GM15510 (cell line): ENCODE results near the gene TANC1.

ENCODE experiments used
- POLR2A ChIP-seq: IDR thresholded peaks from 3 replicates; pipeline ENCODE4 v1.6.1; 2011; ENCODE audit warnings: borderline replicate concordance; ENCODE audit not compliant: insufficient read length; ENCODE audit errors: extremely low read depth

TANC1 gene

GRCh38 chr2:159152128-159152778, 183.8 kb downstream of the TANC1 start:
- no peak for TF ChIP-seq POLR2A

GRCh38 chr2:159153063-159153462, 184.6 kb downstream of the TANC1 start:
- TF ChIP-seq POLR2A = no peak

GRCh38 chr2:159153463-159153862, 185.0 kb downstream of the TANC1 start:
- TF ChIP-seq POLR2A = no peak

- no peak for TF ChIP-seq POLR2A
These were observed 185.5 kb downstream of the TANC1 start for GRCh38 chr2:159153951-159154350.

GRCh38 chr2:159154366-159154765, 185.9 kb downstream of the TANC1 start:
- no peak for TF ChIP-seq POLR2A

GRCh38 chr2:159155320-159155719, 186.9 kb downstream of the TANC1 start:
- no peak for TF ChIP-seq POLR2A

- TF ChIP-seq POLR2A = no peak
These were observed 187.4 kb downstream of the TANC1 start for GRCh38 chr2:159155791-159156190.

GRCh38 chr2:159156834-159157233, 188.4 kb downstream of the TANC1 start:
- no peak for TF ChIP-seq POLR2A

- no peak for TF ChIP-seq POLR2A
These were observed 189.1 kb downstream of the TANC1 start for GRCh38 chr2:159157361-159158209.

- no peak for TF ChIP-seq POLR2A
These were observed 192.0 kb downstream of the TANC1 start for GRCh38 chr2:159160412-159160811.

- no peak for TF ChIP-seq POLR2A
These were observed 192.5 kb downstream of the TANC1 start for GRCh38 chr2:159160954-159161353.

GRCh38 chr2:159163930-159164329, 195.5 kb downstream of the TANC1 start:
- TF ChIP-seq POLR2A = no peak

- TF ChIP-seq POLR2A = no peak
These were observed 196.0 kb downstream of the TANC1 start for GRCh38 chr2:159164457-159164911.

GRCh38 chr2:159165048-159165447, 196.6 kb downstream of the TANC1 start:
- TF ChIP-seq POLR2A = no peak

- no peak for TF ChIP-seq POLR2A
These were observed 200.3 kb downstream of the TANC1 start for GRCh38 chr2:159168707-159169106.

GRCh38 chr2:159169187-159169586, 200.7 kb downstream of the TANC1 start:
- no peak for TF ChIP-seq POLR2A
